ENCODE data around the gene NUP85. TPM values are rescaled to one million over a fixed set of nuclear protein-coding genes. Genes with fewer than 3 reads are reported as not detected.

Gene NUP85
- total RNA-seq, 2 donors from 2014 or later: 10.3 to 14.3 TPM

DNA sequence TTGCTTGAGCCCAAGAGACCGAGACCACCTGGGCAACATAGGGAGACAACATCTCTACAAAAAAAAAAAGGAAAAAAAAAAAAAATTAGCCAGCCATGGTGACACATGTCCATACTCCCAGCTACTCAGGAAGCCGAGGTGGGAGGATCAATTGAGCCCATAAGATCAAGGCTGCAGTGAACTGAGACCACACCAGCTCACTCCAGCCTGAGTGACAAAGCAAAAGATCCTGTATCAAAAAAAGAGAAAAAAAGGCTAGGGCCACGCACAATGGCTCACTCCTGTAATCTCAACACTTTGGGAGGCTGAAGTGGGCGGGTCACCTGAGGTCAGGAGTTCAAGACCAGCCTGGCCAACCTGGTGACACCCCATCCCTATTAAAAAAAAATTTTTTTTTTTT lies 36.5 kb upstream of the NUP85 start:
- H3K9me3 ChIP-seq: no peaks in the 10 kb centered on the region
- no peaks in the 10 kb centered on the region for H3K27me3 ChIP-seq
- H3K36me3 ChIP-seq: peaks cover 66% of the 10 kb centered on the region
- TF ChIP-seq CTCF (IDR thresholded peaks at IDR 0.05): no peak
- no peak for DNase-seq (ENCODE audit: low spot score)
- no peak overlapping the region for H3K27ac ChIP-seq
- H3K4me1 ChIP-seq: peaks cover 0 to 7% of the 10 kb centered on the region in 2 donors
- H3K4me3 ChIP-seq: no peak overlapping the region

DNA sequence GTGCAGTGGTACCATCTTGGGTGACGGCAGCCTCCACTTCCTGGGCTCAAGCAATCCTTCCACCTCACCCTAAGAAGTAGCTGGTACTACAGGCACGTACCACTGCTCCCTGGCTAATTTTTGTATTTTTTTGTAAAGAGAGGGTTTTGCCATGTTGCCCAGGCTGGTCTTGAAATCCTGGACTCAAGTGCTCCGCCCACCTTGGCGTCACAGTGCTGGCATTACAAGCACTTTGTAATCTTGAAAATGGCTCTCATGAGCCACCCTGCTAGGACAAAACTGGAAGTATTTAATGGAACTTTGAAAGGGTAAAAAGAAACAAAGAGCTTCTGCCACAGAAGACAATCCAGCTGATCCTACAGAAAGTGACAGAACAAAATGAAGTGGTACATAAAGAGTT lies 32.0 kb upstream of the NUP85 start:
- no peak for DNase-seq (ENCODE audit: low spot score)
- TF ChIP-seq CTCF (IDR thresholded peaks at IDR 0.05): no peak
- peaks cover 61% of the 10 kb centered on the region for H3K36me3 ChIP-seq
- H3K4me3 ChIP-seq: no peak overlapping the region
- H3K27ac ChIP-seq: no peak overlapping the region
- no peaks in the 10 kb centered on the region for H3K9me3 ChIP-seq
- H3K4me1 ChIP-seq: peaks cover 0 to 7% of the 10 kb centered on the region in 2 donors
- no peaks in the 10 kb centered on the region for H3K27me3 ChIP-seq

DNA sequence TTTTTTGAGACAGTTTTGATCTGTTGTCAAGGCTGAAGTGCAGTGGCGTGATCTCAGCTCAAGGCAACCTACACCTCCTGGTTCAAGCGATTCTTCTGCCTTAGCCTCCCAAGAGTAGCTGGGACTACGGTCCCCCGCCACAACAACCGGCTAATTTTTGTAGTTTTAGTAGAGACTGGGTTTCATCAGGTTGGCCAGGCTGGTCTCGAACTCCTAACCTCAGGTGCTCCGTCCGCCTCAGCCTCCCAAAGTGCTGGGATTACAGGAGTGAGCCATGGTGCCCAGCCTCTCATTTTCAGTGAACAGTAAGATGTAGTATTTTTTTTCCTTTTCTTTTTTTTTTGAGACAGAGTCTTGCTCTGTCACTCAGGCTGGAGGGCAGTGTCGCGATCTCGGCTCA lies 30.5 kb upstream of the NUP85 start:
- no peak for TF ChIP-seq CTCF (IDR thresholded peaks at IDR 0.05)

GRCh38 chr17:75176625-75177024 lies 28.9 kb upstream of the NUP85 start:
- H3K27ac ChIP-seq: no peak overlapping the region
- peaks cover 55% of the 10 kb centered on the region for H3K36me3 ChIP-seq
- no peaks in the 10 kb centered on the region for H3K27me3 ChIP-seq
- H3K4me1 ChIP-seq: peaks cover 0 to 26% of the 10 kb centered on the region in 2 donors
- no peak overlapping the region for H3K4me3 ChIP-seq
- no peaks in the 10 kb centered on the region for H3K9me3 ChIP-seq
- TF ChIP-seq CTCF (IDR thresholded peaks at IDR 0.05): no peak
- DNase-seq (ENCODE audit: low spot score): no peak

More for the DNA sequence above, 30.5 kb upstream of the NUP85 start:
- Histone ChIP-seq H3K27ac (no peak overlapping the region), H3K4me3 (no peak overlapping the region), H3K36me3 (peaks cover 56% of the 10 kb centered on the region), H3K9me3 (no peaks in the 10 kb centered on the region), H3K4me1 (peaks cover 0 to 12% of the 10 kb centered on the region in 2 donors), H3K27me3 (no peaks in the 10 kb centered on the region)
- DNase-seq (ENCODE audit: low spot score): no peak

- no peak overlapping the region for H3K4me3 ChIP-seq
- TF ChIP-seq CTCF (IDR thresholded peaks at IDR 0.05): no peak
- H3K27ac ChIP-seq: no peak overlapping the region
- H3K36me3 ChIP-seq: peaks cover 43% of the 10 kb centered on the region
- DNase-seq (ENCODE audit: low spot score): no peak
- no peaks in the 10 kb centered on the region for H3K27me3 ChIP-seq
- H3K4me1 ChIP-seq: peaks cover 0 to 25% of the 10 kb centered on the region in 2 donors
- no peaks in the 10 kb centered on the region for H3K9me3 ChIP-seq
These were observed 27.0 kb upstream of the NUP85 start for GRCh38 chr17:75178453-75178852.

DNA sequence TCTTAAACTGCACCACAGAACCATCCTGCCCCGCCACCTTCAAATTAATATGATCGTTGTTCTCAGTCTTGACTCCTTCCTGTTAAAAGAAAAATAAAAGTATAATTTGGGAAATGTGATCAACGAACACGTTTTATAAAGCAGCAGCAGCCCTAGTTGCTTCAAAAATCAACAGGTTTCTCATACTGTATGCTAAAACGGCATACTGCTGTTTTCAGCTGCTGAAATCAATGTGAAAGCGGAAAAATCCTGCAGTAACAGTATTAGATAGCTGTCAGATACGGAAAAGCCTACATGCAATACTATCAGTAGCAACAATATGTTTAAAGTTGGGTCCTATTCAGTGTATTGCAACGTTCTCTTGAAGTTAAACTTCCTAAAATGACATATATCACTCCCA lies 24.4 kb upstream of the NUP85 start:
- no peaks in the 10 kb centered on the region for H3K9me3 ChIP-seq
- no peak for DNase-seq (ENCODE audit: low spot score)
- peaks cover 0 to 29% of the 10 kb centered on the region in 2 donors for H3K4me1 ChIP-seq
- H3K27ac ChIP-seq: peak overlapping the region; percentile 93 to 94
- peak overlapping the region; percentile 90 to 98 for H3K4me3 ChIP-seq
- TF ChIP-seq CTCF (IDR thresholded peaks at IDR 0.05): no peak
- H3K36me3 ChIP-seq: peaks cover 19% of the 10 kb centered on the region
- no peaks in the 10 kb centered on the region for H3K27me3 ChIP-seq
